B cell (primary cell): ENCODE results near the gene NOC4L. TPM values are rescaled to one million over a fixed set of nuclear protein-coding genes. Genes with fewer than 3 reads are reported as not detected.

Experiments used
- ATAC-seq: fragments of 200-7000 bp; cut with Tn5 transposase; one replicate; pipeline ENCODE4 v1.10.0; 2021; ENCODE audit warnings: low read depth, mild to moderate bottlenecking, moderate number of reproducible peaks, moderate library complexity
- CTCF ChIA-PET: fragments of 350-600 bp; sonication (Branson Sonifier 250); formaldehyde crosslinking; loops from one replicate; lab custom pipeline; 2021; ENCODE audit warnings: antibody characterized with exemption, inconsistent platforms; lab: Charles Lee
- POLR2A ChIA-PET: fragments of 350-600 bp; sonication (Branson Sonifier 250); formaldehyde crosslinking; loops from one replicate; lab custom pipeline; 2021; ENCODE audit warnings: antibody characterized with exemption; lab: Charles Lee
- DNase-seq: peaks from one replicate; pipeline ENCODE4 v3.0.0; 2013
- H2AFZ ChIP-seq: 2 replicates; pipeline ENCODE4 v1.6.1; 2012; ENCODE audit warnings: mild to moderate bottlenecking, low read depth, low read length; ENCODE audit not compliant: insufficient read depth, poor library complexity, severe bottlenecking
- H3K27ac ChIP-seq, 2 donors: 1 replicate in 1 of 2; 2 replicates in 1 of 2; pipeline ENCODE4 v1.5.1; 2012 to 2013; ENCODE audit warnings: low read length in 2 of 2, mild to moderate bottlenecking in 2 of 2, moderate library complexity in 1 of 2
- H3K27me3 ChIP-seq, 4 experiments: fragments of 200-600 bp in 1 of 4; sonication (generic) in 1 of 4; replicated peaks in 1 of 4; 1 replicate in 2 of 4; 2 replicates in 2 of 4; pipeline versions ENCODE4 v1.6.1 to v1.7.0; 2013 to 2016; ENCODE audit warnings: low read length in 3 of 4, mild to moderate bottlenecking in 2 of 4, mixed read lengths in 1 of 4, moderate library complexity in 1 of 4; ENCODE audit not compliant: insufficient read depth in 4 of 4, control insufficient read depth in 3 of 4; ENCODE audit errors: control extremely low read depth in 1 of 4
- H3K36me3 ChIP-seq, 2 experiments: replicated peaks in 1 of 2; 1 replicate in 1 of 2; 2 replicates in 1 of 2; pipeline versions ENCODE4 v1.6.1 to v1.7.1; 2013; ENCODE audit warnings: low read length in 1 of 2; ENCODE audit not compliant: insufficient read depth in 2 of 2, control insufficient read depth in 1 of 2; ENCODE audit errors: control extremely low read depth in 1 of 2, extremely low read depth in 1 of 2
- H3K4me1 ChIP-seq, 2 donors: fragments of 200-600 bp in 1 of 2; sonication (generic) in 1 of 2; 1 replicate in 1 of 2; 2 replicates in 1 of 2; pipeline versions ENCODE4 v1.5.1 to v1.6.1; 2013 to 2017; ENCODE audit warnings: low read length in 2 of 2; ENCODE audit not compliant: control insufficient read depth in 2 of 2, insufficient read depth in 2 of 2
- H3K4me2 ChIP-seq: replicated peaks from 2 replicates; pipeline ENCODE3; 2012; ENCODE audit warnings: mild to moderate bottlenecking, low read depth, low read length; ENCODE audit not compliant: poor library complexity, severe bottlenecking
- H3K4me3 ChIP-seq, 5 experiments: fragments of 200-600 bp in 1 of 5; sonication (generic) in 1 of 5; 1 replicate in 3 of 5; 2 replicates in 2 of 5; pipeline versions ENCODE4 v1.5.1 to v1.7.0; 2011 to 2016; ENCODE audit warnings: low read length in 4 of 5, mild to moderate bottlenecking in 4 of 5, low read depth in 2 of 5, control low read depth in 1 of 5, moderate library complexity in 1 of 5; ENCODE audit not compliant: insufficient read depth in 1 of 5; ENCODE audit errors: control extremely low read depth in 1 of 5, extremely low read depth in 1 of 5
- H3K79me2 ChIP-seq: fragments of 200-600 bp; sonication (generic); one replicate; pipeline ENCODE4 v1.6.0; 2016; ENCODE audit warnings: low read length; ENCODE audit not compliant: control insufficient read depth, insufficient read depth
- H3K9ac ChIP-seq: fragments of 200-600 bp; sonication (generic); 2 replicates; pipeline ENCODE4 v1.6.1; 2017; ENCODE audit warnings: mild to moderate bottlenecking, low read length, moderate library complexity
- H3K9me3 ChIP-seq, 3 donors: one replicate each; pipeline versions ENCODE4 v1.6.1 to v1.7.1; 2013; ENCODE audit warnings: low read length in 2 of 3; ENCODE audit not compliant: control insufficient read depth in 2 of 3, insufficient read depth in 1 of 3; ENCODE audit errors: control extremely low read depth in 1 of 3
- H4K20me1 ChIP-seq: 2 replicates; pipeline ENCODE4 v1.6.0; 2012; ENCODE audit warnings: mild to moderate bottlenecking, low read length; ENCODE audit not compliant: insufficient read depth, control insufficient read depth, poor library complexity, severe bottlenecking
- H3K27ac Mint-ChIP-seq: one replicate; pipeline ENCODE4 v1.8.0; 2021; ENCODE audit warnings: mixed read lengths
- H3K27me3 Mint-ChIP-seq: one replicate; pipeline ENCODE4 v1.8.0; 2021; ENCODE audit warnings: mixed read lengths
- H3K4me1 Mint-ChIP-seq: one replicate; pipeline ENCODE4 v1.8.0; 2021; ENCODE audit warnings: mixed read lengths
- H3K4me3 Mint-ChIP-seq: one replicate; pipeline ENCODE4 v1.8.0; 2021; ENCODE audit warnings: mixed read lengths
- H3K9me3 Mint-ChIP-seq: one replicate; pipeline ENCODE4 v1.8.0; 2022; ENCODE audit warnings: mixed read lengths; ENCODE audit not compliant: insufficient read depth
- EZH2 ChIP-seq: IDR thresholded peaks from 2 replicates; pipeline ENCODE4 v1.6.1; 2012; ENCODE audit warnings: borderline replicate concordance, low read depth, mild to moderate bottlenecking, moderate library complexity, low read length; ENCODE audit not compliant: insufficient read depth, poor library complexity, severe bottlenecking
- WGBS: methylation state at CpG from one replicate; pipeline ENCODE4 v1.1.5; 2013; ENCODE audit warnings: missing lambda C conversion rate; ENCODE audit not compliant: insufficient coverage; 5-methylcytosine and 5-hydroxymethylcytosine counted together
- intact Hi-C: fragments of 100-400 bp; cut with micrococcal nuclease; formaldehyde crosslinking; loops from one replicate; pipeline ENCODE4 v1.10.0; 2022
- polyA plus RNA-seq: library from polyadenylated mRNA; depleted of rRNA; stranded (reverse); fragments of >200 nt; gene quantifications from 2 replicates; pipeline ENCODE4 v1.2.3, GENCODE V29; 2012
- total RNA-seq, 2 donors: library from RNA; stranded (reverse); fragments of 120-200 nt in 1 of 2; gene quantifications; 1 replicate in 1 of 2; 2 replicates in 1 of 2; pipeline versions ENCODE4 v1.2.3 to v1.2.4, GENCODE V29; 2013 to 2022
- TF ChIP-seq, protein P1 (sequence below): fragments of 200-600 bp; IDR thresholded peaks from one replicate; pipeline ENCODE4 v1.8.0; 2022; ENCODE audit warnings: antibody characterized with exemption, mild to moderate bottlenecking

The NOC4L gene
- total and polyA plus RNA-seq, 2 donors (not counting 1 experiment from before 2014, with no cell fraction given), result 13.1 to 21.9 TPM

DNA sequence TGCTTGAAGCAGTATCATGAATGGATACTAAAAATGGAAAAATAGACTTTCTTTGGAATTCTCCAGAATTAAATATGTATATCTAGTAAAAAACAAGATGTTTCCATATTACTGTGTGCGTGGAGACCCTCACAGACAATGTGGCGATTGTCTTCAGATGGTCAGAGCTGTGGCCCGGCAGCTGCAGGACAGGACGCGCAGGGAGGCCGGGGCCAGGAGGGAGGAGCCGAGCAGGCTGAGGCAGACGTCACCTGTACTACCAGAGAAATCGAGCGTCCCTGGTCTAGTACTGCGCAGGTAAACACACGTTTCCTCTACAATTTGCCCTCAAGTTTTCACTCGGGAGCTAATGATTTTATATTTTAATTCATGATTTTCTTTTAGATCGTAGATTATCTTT, 23.0 kb upstream of the NOC4L start:
- Histone ChIP-seq H3K9me3 (no peaks in the 10 kb centered on the region), H2AFZ (no peak overlapping the region), H3K4me2 (no peak overlapping the region), H3K9ac (no peak overlapping the region), H3K4me3 (no peak overlapping the region), H3K79me2 (peaks cover 6% of the 10 kb centered on the region), H4K20me1 (no peaks in the 10 kb centered on the region), H3K27me3 (no peaks in the 10 kb centered on the region), H3K4me1 (no peaks in the 10 kb centered on the region), H3K36me3 (peaks cover 1 to 31% of the 10 kb centered on the region in 2 experiments), H3K27ac (no peak overlapping the region)
- Mint-ChIP-seq H3K27me3 (no peaks in the 10 kb centered on the region), H3K4me3 (no peak overlapping the region), H3K27ac (no peak overlapping the region), H3K9me3 (no peaks in the 10 kb centered on the region), H3K4me1 (no peaks in the 10 kb centered on the region)
- no peak for TF ChIP-seq EZH2
- TF ChIP-seq, protein P1, sequence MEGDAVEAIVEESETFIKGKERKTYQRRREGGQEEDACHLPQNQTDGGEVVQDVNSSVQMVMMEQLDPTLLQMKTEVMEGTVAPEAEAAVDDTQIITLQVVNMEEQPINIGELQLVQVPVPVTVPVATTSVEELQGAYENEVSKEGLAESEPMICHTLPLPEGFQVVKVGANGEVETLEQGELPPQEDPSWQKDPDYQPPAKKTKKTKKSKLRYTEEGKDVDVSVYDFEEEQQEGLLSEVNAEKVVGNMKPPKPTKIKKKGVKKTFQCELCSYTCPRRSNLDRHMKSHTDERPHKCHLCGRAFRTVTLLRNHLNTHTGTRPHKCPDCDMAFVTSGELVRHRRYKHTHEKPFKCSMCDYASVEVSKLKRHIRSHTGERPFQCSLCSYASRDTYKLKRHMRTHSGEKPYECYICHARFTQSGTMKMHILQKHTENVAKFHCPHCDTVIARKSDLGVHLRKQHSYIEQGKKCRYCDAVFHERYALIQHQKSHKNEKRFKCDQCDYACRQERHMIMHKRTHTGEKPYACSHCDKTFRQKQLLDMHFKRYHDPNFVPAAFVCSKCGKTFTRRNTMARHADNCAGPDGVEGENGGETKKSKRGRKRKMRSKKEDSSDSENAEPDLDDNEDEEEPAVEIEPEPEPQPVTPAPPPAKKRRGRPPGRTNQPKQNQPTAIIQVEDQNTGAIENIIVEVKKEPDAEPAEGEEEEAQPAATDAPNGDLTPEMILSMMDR, result no peak
- DNase-seq (no peak), ATAC-seq (no peak)
- intact Hi-C loops, result no loop called here
- ChIA-PET CTCF (no interaction called here), POLR2A (no interaction called here)
- 100% methylated on average over 5 of the region's 14 CpGs for WGBS

DNA sequence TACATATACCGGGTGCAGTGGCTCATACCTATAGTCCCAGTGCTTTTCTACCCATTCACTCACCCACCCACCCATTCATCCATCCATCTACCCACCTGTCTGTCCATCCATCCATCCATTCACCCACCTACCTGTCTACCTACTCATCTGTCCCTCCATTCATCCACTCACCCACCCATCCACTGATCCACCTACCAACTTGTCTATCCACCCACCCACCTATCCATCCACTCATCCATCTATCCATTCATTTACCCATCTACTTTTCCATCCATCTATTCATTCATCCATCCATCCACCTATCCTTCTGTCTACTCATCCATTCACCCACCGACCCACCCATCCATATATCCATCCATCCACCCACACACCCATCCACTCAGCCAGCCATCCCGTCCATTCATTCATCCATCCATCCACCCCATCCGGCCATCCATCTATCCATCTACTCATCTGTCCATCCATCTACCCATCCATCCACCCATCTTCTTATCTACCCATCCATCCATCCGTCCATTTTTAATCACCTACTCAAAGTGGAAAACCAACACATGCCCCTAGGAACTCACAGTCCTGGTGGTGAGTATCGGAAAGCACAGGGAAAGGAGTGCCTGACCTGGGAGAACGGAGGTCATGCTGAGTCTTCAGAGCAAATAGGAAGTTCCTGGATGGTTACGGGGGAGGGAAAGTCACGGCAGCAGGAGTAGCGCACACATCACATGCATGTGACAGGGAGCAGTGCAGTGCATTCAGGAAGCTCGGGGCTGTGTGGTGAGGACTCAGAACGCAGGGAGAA, 20.1 kb upstream of the NOC4L start:
- Histone ChIP-seq H3K4me1 (no peaks in the 10 kb centered on the region), H4K20me1 (no peaks in the 10 kb centered on the region), H3K79me2 (peaks cover 6% of the 10 kb centered on the region), H3K27me3 (no peaks in the 10 kb centered on the region), H3K9me3 (peaks cover 0 to 1% (median 0%) of the 10 kb centered on the region in 3 donors), H3K4me2 (no peak overlapping the region), H2AFZ (no peak overlapping the region), H3K27ac (no peak overlapping the region), H3K4me3 (no peak overlapping the region), H3K36me3 (peaks cover 0 to 43% of the 10 kb centered on the region in 2 experiments), H3K9ac (no peak overlapping the region)
- Mint-ChIP-seq H3K4me3 (no peak overlapping the region), H3K27me3 (no peaks in the 10 kb centered on the region), H3K4me1 (no peaks in the 10 kb centered on the region), H3K27ac (no peak overlapping the region), H3K9me3 (peaks cover 2% of the 10 kb centered on the region)
- ATAC-seq (no peak), DNase-seq (no peak)
- ChIA-PET POLR2A (no interaction called here), CTCF (interaction anchor here (1.1 kb wide), 1 partner anchor 30 kb away, joined by 3 read pairs; no protein-coding TSS in a partner anchor)
- TF ChIP-seq, protein P1, result no peak
- TF ChIP-seq EZH2, result no peak
- 100% methylated on average over 12 of the region's 12 CpGs for WGBS
- intact Hi-C loops, result no loop called here
